IPS-18c (cell line): ENCODE measurements around the gene HAUS2.
"Not testable (repeated sequence)": the region's sequence is repeated elsewhere in the genome, so short reads cannot be mapped to it uniquely, and the experiment has no call there.

ENCODE experiments used
- H3K4me3 ChIP-seq: 2 replicates; pipeline ENCODE4 v1.7.0; 2013; ENCODE audit warnings: low read depth, mild to moderate bottlenecking, low read length, moderate library complexity; ENCODE audit not compliant: insufficient read depth
- H3K9me3 ChIP-seq: one replicate; pipeline ENCODE4 v1.6.1; 2013; ENCODE audit warnings: mild to moderate bottlenecking, low read length, moderate library complexity; ENCODE audit not compliant: control insufficient read depth, insufficient read depth

HAUS2 gene

GRCh38 chr15:42594095-42594494, 45.5 kb downstream of the HAUS2 start:
- no peaks in the 10 kb centered on the region for H3K9me3 ChIP-seq
- H3K4me3 ChIP-seq = no peak overlapping the region

GRCh38 chr15:42595626-42596240, 47.1 kb downstream of the HAUS2 start:
- H3K9me3 ChIP-seq = no peaks in the 10 kb centered on the region
- H3K4me3 ChIP-seq = no peak overlapping the region

GRCh38 chr15:42601316-42601715, 52.7 kb downstream of the HAUS2 start:
- H3K9me3 ChIP-seq, H3K4me3 ChIP-seq: not testable (repeated sequence)

GRCh38 chr15:42602501-42602900, 53.9 kb downstream of the HAUS2 start:
- H3K4me3 ChIP-seq = no peak overlapping the region
- peaks cover 4% of the 10 kb centered on the region for H3K9me3 ChIP-seq

GRCh38 chr15:42603978-42604377, 55.3 kb downstream of the HAUS2 start:
- peaks cover 4% of the 10 kb centered on the region for H3K9me3 ChIP-seq
- no peak overlapping the region for H3K4me3 ChIP-seq

- no peak overlapping the region for H3K4me3 ChIP-seq
- H3K9me3 ChIP-seq = peaks cover 4% of the 10 kb centered on the region
Measured at GRCh38 chr15:42604894-42605744, 56.5 kb downstream of the HAUS2 start.

- Histone ChIP-seq H3K9me3 (peaks cover 4% of the 10 kb centered on the region), H3K4me3 (no peak overlapping the region)
Measured at GRCh38 chr15:42605796-42606195, 57.2 kb downstream of the HAUS2 start.

GRCh38 chr15:42608110-42608531, 59.5 kb downstream of the HAUS2 start:
- Histone ChIP-seq H3K4me3 (no peak overlapping the region), H3K9me3 (no peaks in the 10 kb centered on the region)

- H3K4me3 ChIP-seq = no peak overlapping the region
Measured at GRCh38 chr15:42608752-42609488, 60.3 kb downstream of the HAUS2 start.

GRCh38 chr15:42611532-42611931, 62.9 kb downstream of the HAUS2 start:
- no peaks in the 10 kb centered on the region for H3K9me3 ChIP-seq
- no peak overlapping the region for H3K4me3 ChIP-seq

More at GRCh38 chr15:42608752-42609488, 60.3 kb downstream of the HAUS2 start:
- no peaks in the 10 kb centered on the region for H3K9me3 ChIP-seq

- Histone ChIP-seq H3K9me3 (no peaks in the 10 kb centered on the region), H3K4me3 (no peak overlapping the region)
Measured at GRCh38 chr15:42612367-42612912, 63.8 kb downstream of the HAUS2 start.

GRCh38 chr15:42616107-42616506, 67.5 kb downstream of the HAUS2 start:
- no peak overlapping the region for H3K4me3 ChIP-seq
- no peaks in the 10 kb centered on the region for H3K9me3 ChIP-seq
